Measurements from ENCODE around the gene MAPK8.

GRCh38 chr10:48414778-48415177 lies 108.3 kb downstream of the MAPK8 start:
- TF ChIP-seq POLR2A (IDR thresholded peaks at IDR 0.05; ENCODE audit: low read depth, low read length), result no peak
- no peak for TF ChIP-seq TAF1 (IDR thresholded peaks at IDR 0.05; ENCODE audit: borderline replicate concordance, low read depth, low read length)
- TF ChIP-seq POLR2AphosphoS5 (IDR thresholded peaks at IDR 0.05; ENCODE audit: low read depth, low read length), result no peak
